OCI-LY1 (cell line): ENCODE data around the gene MECR.

Experiments used
- H2AFZ ChIP-seq: fragments of 200-600 bp; sonication (generic), shearing (Covaris generic); 2 replicates; pipeline ENCODE4 v1.6.0; 2014; ENCODE audit warnings: antibody characterized with exemption, mild to moderate bottlenecking, low read length
- H3F3A ChIP-seq: fragments of 200-600 bp; sonication (generic), shearing (Covaris generic); 2 replicates; pipeline ENCODE4 v1.6.0; 2014; ENCODE audit warnings: mild to moderate bottlenecking, antibody characterized with exemption, low read length, moderate library complexity; ENCODE audit not compliant: insufficient read depth
- H3K27ac ChIP-seq: fragments of 200-600 bp; sonication (generic); 2 replicates; pipeline ENCODE4 v1.5.1; 2014; ENCODE audit warnings: low read length, mixed run types, mild to moderate bottlenecking, low read depth; ENCODE audit not compliant: poor library complexity, severe bottlenecking
- H3K27me3 ChIP-seq: fragments of 200-600 bp; sonication (generic); 2 replicates; pipeline ENCODE4 v1.6.0; 2014; ENCODE audit warnings: antibody characterized with exemption, mild to moderate bottlenecking, low read length, moderate library complexity; ENCODE audit not compliant: insufficient read depth
- H3K36me3 ChIP-seq: fragments of 200-600 bp; sonication (generic); 2 replicates; pipeline ENCODE4 v1.6.1; 2014; ENCODE audit warnings: mild to moderate bottlenecking, antibody characterized with exemption, low read length, moderate library complexity, mixed read lengths; ENCODE audit not compliant: insufficient read depth
- H3K4me1 ChIP-seq: fragments of 200-600 bp; sonication (generic); 2 replicates; pipeline ENCODE4 v1.5.1; 2014; ENCODE audit warnings: mild to moderate bottlenecking, low read length, moderate library complexity; ENCODE audit not compliant: insufficient read depth, severe bottlenecking
- H3K4me2 ChIP-seq: fragments of 200-600 bp; sonication (generic), shearing (Covaris generic); 2 replicates; pipeline ENCODE4 v1.6.1; 2014; ENCODE audit warnings: low read length
- H3K4me3 ChIP-seq: fragments of 200-600 bp; sonication (generic); 2 replicates; pipeline ENCODE4 v1.5.1; 2014; ENCODE audit warnings: low read length, low read depth, mild to moderate bottlenecking, mixed read lengths; ENCODE audit not compliant: poor library complexity, severe bottlenecking
- H3K79me2 ChIP-seq: fragments of 200-600 bp; shearing (Covaris generic); 2 replicates; pipeline ENCODE4 v1.6.1; 2016; ENCODE audit warnings: mixed run types, low read length, mixed read lengths; ENCODE audit not compliant: insufficient read depth
- H3K9ac ChIP-seq: fragments of 200-600 bp; sonication (generic), shearing (Covaris generic); 2 replicates; pipeline ENCODE4 v1.6.1; 2014; ENCODE audit warnings: mild to moderate bottlenecking, low read length, mixed read lengths
- H3K9me2 ChIP-seq: fragments of 200-600 bp; sonication (generic), shearing (Covaris generic); 2 replicates; pipeline ENCODE4 v1.6.1; 2014; ENCODE audit warnings: low read depth, mild to moderate bottlenecking, low read length, mixed read lengths
- H3K9me3 ChIP-seq: fragments of 200-600 bp; shearing (Covaris generic); 2 replicates; pipeline ENCODE4 v1.6.1; 2014; ENCODE audit warnings: low read length, mixed read lengths
- H4K20me1 ChIP-seq: fragments of 200-600 bp; sonication (generic), shearing (Covaris generic); 2 replicates; pipeline ENCODE4 v1.6.0; 2016; ENCODE audit warnings: mild to moderate bottlenecking, low read length; ENCODE audit not compliant: insufficient read depth
- EZH2 ChIP-seq: fragments of 200-600 bp; sonication (generic), shearing (Covaris generic); IDR thresholded peaks from 2 replicates; pipeline ENCODE4 v1.8.0; 2017; ENCODE audit warnings: borderline replicate concordance, mixed run types, mild to moderate bottlenecking, antibody characterized with exemption, low read length, moderate library complexity, mixed read lengths
- TF ChIP-seq, protein P1 (sequence below): fragments of 200-600 bp; sonication (generic), shearing (Covaris generic); IDR thresholded peaks from 2 replicates; pipeline ENCODE4 v1.5.1; 2017; ENCODE audit warnings: mild to moderate bottlenecking, antibody characterized with exemption, low read length, moderate library complexity, mixed read lengths

Gene MECR

DNA sequence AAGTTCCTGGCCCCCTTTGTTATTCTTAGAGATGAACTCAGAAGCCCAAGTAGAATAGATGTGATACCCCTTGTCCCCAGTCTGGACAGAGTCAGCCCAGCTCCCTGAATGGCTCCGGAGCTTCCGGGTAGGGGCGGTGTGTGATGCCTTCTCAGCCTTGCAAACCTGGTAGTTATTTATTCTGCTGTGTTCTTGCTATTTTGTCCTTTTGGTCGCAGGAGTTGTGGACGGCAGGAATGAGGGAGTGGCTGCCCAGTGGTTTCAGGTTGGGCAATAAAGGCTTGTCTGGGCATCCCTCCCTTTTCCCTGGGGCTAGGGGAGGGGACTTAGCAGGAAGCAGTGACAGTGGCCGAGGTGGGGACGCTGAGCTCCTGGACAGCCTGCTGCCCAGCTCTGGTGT, 8.4 kb upstream of the MECR start:
- H3K79me2 ChIP-seq: no peaks in the 10 kb centered on the region
- no peak overlapping the region for H3K4me2 ChIP-seq
- H3K4me1 ChIP-seq: peaks cover 19% of the 10 kb centered on the region
- no peaks in the 10 kb centered on the region for H3F3A ChIP-seq
- TF ChIP-seq EZH2: no peak
- TF ChIP-seq, protein P1, sequence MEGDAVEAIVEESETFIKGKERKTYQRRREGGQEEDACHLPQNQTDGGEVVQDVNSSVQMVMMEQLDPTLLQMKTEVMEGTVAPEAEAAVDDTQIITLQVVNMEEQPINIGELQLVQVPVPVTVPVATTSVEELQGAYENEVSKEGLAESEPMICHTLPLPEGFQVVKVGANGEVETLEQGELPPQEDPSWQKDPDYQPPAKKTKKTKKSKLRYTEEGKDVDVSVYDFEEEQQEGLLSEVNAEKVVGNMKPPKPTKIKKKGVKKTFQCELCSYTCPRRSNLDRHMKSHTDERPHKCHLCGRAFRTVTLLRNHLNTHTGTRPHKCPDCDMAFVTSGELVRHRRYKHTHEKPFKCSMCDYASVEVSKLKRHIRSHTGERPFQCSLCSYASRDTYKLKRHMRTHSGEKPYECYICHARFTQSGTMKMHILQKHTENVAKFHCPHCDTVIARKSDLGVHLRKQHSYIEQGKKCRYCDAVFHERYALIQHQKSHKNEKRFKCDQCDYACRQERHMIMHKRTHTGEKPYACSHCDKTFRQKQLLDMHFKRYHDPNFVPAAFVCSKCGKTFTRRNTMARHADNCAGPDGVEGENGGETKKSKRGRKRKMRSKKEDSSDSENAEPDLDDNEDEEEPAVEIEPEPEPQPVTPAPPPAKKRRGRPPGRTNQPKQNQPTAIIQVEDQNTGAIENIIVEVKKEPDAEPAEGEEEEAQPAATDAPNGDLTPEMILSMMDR: no peak
- H3K27me3 ChIP-seq: no peaks in the 10 kb centered on the region
- H3K9me2 ChIP-seq: no peaks in the 10 kb centered on the region
- H3K27ac ChIP-seq: no peak overlapping the region
- H4K20me1 ChIP-seq: no peaks in the 10 kb centered on the region
- H3K9ac ChIP-seq: no peak overlapping the region
- no peaks in the 10 kb centered on the region for H3K9me3 ChIP-seq
- H2AFZ ChIP-seq: no peak overlapping the region
- H3K36me3 ChIP-seq: no peaks in the 10 kb centered on the region
- H3K4me3 ChIP-seq: no peak overlapping the region

DNA sequence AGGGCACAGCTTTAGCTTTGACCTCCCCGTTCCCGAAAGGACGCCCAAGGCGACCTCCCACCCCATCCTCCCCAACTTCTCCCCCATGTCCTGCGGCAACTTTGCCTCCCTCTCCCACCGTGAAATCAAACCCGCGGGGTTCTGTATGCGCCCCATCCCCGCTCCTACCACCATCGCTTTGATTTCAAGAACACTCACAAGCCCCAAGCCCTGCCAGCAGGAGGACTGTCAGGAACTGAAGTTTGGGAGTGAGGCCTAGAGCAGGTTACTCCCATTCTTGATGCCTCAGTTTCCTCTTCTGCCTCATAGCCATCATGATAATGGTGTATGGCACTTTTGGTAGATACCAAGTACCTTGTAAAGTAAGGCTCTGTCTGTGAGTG, 7.9 kb upstream of the MECR start:
- TF ChIP-seq, protein P1: no peak
- TF ChIP-seq EZH2: no peak
- Histone ChIP-seq H3K9me3 (no peaks in the 10 kb centered on the region), H3K27ac (no peak overlapping the region), H3K4me1 (peaks cover 19% of the 10 kb centered on the region), H3K4me2 (no peak overlapping the region), H3K4me3 (no peak overlapping the region), H3K79me2 (no peaks in the 10 kb centered on the region), H3K36me3 (no peaks in the 10 kb centered on the region), H3F3A (no peaks in the 10 kb centered on the region), H3K27me3 (no peaks in the 10 kb centered on the region), H3K9ac (no peak overlapping the region), H2AFZ (no peak overlapping the region), H4K20me1 (no peaks in the 10 kb centered on the region), H3K9me2 (no peaks in the 10 kb centered on the region)

DNA sequence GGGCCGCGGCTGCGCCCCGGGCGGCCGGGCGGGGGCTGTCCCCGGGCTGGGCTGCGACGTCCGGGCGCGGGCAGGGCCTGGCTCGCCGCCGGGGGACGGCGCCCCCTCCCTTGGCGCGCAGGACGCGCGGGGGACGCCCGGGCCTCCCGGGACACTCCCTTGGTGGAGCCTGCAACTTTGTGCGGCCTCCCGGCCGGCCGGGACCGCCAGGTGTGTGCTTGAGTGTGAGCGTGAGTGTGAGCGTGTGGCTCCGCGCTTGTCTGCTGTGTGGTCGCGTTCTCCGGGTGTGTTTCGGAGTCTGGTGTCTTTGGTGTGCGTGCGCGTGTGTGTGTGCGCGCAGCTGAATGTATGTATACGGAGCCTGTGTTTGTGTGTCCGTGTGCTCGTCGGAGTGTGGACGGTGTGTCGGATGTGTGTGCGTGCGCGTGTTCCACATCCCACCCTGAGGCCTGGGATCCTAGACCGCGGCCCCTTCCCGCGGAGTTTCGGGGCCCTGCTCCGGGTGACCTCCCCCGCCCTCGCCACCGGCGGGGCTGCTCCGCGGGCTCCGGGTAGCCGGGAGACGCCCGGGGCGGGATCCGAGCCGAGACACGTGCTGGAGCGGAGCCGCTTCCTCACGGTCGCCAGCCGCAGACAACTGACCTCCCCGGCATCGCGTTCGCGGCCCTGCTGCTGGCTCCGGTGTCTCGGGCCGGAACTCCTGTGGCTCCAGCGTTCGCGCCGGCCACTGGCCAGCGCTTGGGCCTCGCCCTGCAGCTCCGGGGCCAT, 7.3 kb upstream of the MECR start:
- Histone ChIP-seq H3K4me3 (no peak overlapping the region), H3K4me2 (no peak overlapping the region), H3K9ac (no peak overlapping the region)

More for the DNA sequence above, 7.3 kb upstream of the MECR start:
- TF ChIP-seq, protein P1: no peak
- TF ChIP-seq EZH2: no peak
- Histone ChIP-seq H2AFZ (no peak overlapping the region), H3K27ac (no peak overlapping the region), H3K36me3 (no peaks in the 10 kb centered on the region), H3K79me2 (no peaks in the 10 kb centered on the region), H3K9me3 (no peaks in the 10 kb centered on the region), H3K9me2 (no peaks in the 10 kb centered on the region), H3F3A (no peaks in the 10 kb centered on the region), H3K4me1 (peaks cover 19% of the 10 kb centered on the region), H3K27me3 (no peaks in the 10 kb centered on the region), H4K20me1 (no peaks in the 10 kb centered on the region)
